ENCODE results near the gene KRT83. TPM values are rescaled to one million over a fixed set of nuclear protein-coding genes. Genes with fewer than 3 reads are reported as not detected.

The KRT83 gene
- total RNA-seq, 1 donor from 2014 or later: not detected

- Mint-ChIP-seq H3K9me3 (ENCODE audit: unreplicated experiment) (no peaks in the 10 kb centered on the region), H3K4me1 (ENCODE audit: unreplicated experiment) (peaks cover 4% of the 10 kb centered on the region), H3K36me3 (ENCODE audit: low read depth, unreplicated experiment) (no peaks in the 10 kb centered on the region), H3K27ac (ENCODE audit: unreplicated experiment) (no peak overlapping the region), H3K27me3 (ENCODE audit: unreplicated experiment) (peaks cover 8% of the 10 kb centered on the region), H3K4me3 (ENCODE audit: unreplicated experiment) (no peak overlapping the region)
- TF ChIP-seq, protein P1, sequence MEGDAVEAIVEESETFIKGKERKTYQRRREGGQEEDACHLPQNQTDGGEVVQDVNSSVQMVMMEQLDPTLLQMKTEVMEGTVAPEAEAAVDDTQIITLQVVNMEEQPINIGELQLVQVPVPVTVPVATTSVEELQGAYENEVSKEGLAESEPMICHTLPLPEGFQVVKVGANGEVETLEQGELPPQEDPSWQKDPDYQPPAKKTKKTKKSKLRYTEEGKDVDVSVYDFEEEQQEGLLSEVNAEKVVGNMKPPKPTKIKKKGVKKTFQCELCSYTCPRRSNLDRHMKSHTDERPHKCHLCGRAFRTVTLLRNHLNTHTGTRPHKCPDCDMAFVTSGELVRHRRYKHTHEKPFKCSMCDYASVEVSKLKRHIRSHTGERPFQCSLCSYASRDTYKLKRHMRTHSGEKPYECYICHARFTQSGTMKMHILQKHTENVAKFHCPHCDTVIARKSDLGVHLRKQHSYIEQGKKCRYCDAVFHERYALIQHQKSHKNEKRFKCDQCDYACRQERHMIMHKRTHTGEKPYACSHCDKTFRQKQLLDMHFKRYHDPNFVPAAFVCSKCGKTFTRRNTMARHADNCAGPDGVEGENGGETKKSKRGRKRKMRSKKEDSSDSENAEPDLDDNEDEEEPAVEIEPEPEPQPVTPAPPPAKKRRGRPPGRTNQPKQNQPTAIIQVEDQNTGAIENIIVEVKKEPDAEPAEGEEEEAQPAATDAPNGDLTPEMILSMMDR (IDR thresholded peaks at IDR 0.05; ENCODE audit: unreplicated experiment): no peak
- DNase-seq (ENCODE audit: low spot score): no peak
These were observed 40.8 kb downstream of the KRT83 start for GRCh38 chr12:52280319-52280795.

DNA sequence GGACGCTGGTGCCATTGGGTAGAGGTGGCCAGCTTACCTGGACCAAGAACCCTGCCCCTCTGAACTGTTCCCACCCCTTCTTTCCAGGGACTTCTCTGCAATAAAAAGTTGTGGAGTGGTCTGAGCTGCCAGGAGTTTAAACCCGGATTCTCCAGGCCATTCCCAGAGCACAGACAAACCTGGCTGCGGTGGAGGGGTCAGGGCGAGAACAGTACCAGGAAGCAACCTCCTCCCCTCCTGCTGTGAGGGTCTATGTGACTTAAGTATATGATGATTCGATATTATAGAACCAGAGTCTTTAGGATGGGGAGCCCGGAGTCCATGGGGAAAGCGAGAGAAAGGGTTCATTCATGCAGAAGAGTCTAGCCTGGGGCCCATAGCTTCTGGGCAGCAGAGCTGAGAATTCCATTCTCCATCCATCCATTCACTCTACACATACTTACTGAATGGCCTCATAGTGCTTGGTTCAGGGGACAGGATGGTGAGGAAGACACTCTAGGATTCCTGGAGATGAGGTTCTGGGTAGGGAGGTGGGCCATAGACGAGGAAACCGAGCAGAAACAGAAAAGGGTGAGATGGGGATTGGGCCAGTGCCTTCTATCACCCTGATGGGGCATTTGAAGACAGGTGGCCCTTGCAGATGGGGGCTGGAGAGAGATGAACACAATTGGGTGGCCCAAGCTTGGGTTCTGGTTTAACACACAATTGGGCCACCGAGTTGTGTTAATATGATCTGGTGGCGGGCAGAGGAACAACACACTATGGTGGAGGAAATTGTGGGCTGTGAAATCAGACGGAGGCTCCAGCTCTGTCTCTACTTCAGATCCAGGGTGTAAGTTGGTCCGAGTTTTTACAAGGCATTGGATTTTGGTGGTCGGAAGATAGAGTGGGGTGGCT, 41.5 kb downstream of the KRT83 start:
- H3K4me1 Mint-ChIP-seq (ENCODE audit: unreplicated experiment): peaks cover 4% of the 10 kb centered on the region
- no peaks in the 10 kb centered on the region for H3K9me3 Mint-ChIP-seq (ENCODE audit: unreplicated experiment)
- no peak overlapping the region for H3K4me3 Mint-ChIP-seq (ENCODE audit: unreplicated experiment)
- no peaks in the 10 kb centered on the region for H3K36me3 Mint-ChIP-seq (ENCODE audit: low read depth, unreplicated experiment)
- peaks cover 7% of the 10 kb centered on the region for H3K27me3 Mint-ChIP-seq (ENCODE audit: unreplicated experiment)
- no peak for DNase-seq (ENCODE audit: low spot score)
- TF ChIP-seq, protein P1 (IDR thresholded peaks at IDR 0.05; ENCODE audit: unreplicated experiment): no peak
- H3K27ac Mint-ChIP-seq (ENCODE audit: unreplicated experiment): no peak overlapping the region

DNA sequence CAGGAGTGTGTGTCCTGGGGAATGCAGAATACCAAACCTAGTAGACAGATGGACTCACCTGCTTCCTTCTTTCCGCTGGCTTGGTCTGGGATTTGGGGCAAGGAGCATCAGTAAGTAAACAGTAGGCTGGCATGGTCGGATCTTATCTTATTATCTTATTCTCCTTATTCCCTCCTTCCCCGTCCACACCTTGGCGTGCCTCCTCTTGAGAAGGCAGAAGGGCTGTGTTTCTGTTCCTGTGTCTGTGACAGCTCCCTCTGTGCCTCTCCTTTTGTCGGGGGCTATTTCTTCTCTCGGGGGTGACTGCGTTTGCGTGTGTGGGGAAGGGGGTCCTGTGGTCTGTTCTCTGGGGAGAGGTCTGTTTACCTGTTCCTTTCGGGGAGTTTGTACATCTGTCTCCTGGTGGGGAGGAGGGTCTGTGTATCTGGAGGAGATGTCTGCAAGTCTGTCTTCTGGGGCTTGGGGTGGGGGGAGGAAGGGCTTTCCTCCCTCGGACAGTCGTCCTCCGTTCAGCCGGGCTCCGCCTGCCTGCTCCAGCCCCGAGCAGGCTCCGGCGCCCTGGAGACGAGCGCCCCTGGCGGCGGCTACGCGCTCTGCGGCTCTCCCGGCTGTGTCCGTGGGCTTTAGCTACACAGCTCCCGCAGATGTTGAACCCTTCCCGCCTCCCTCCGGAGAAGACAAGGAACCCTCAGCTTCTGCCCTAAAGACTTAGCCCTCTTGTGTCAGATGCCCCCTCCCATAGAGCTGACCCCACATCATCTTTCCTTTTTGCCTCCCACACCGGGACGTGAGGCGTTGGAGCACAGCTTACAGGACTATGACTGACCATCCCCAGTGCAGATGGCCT, 42.4 kb downstream of the KRT83 start:
- Mint-ChIP-seq H3K9me3 (ENCODE audit: unreplicated experiment) (no peaks in the 10 kb centered on the region), H3K4me1 (ENCODE audit: unreplicated experiment) (peaks cover 4% of the 10 kb centered on the region), H3K4me3 (ENCODE audit: unreplicated experiment) (no peak overlapping the region), H3K36me3 (ENCODE audit: low read depth, unreplicated experiment) (no peaks in the 10 kb centered on the region), H3K27ac (ENCODE audit: unreplicated experiment) (no peak overlapping the region), H3K27me3 (ENCODE audit: unreplicated experiment) (peaks cover 7% of the 10 kb centered on the region)
- TF ChIP-seq, protein P1 (IDR thresholded peaks at IDR 0.05; ENCODE audit: unreplicated experiment): peak; percentile 84
- DNase-seq (ENCODE audit: low spot score): peak; percentile 93

DNA sequence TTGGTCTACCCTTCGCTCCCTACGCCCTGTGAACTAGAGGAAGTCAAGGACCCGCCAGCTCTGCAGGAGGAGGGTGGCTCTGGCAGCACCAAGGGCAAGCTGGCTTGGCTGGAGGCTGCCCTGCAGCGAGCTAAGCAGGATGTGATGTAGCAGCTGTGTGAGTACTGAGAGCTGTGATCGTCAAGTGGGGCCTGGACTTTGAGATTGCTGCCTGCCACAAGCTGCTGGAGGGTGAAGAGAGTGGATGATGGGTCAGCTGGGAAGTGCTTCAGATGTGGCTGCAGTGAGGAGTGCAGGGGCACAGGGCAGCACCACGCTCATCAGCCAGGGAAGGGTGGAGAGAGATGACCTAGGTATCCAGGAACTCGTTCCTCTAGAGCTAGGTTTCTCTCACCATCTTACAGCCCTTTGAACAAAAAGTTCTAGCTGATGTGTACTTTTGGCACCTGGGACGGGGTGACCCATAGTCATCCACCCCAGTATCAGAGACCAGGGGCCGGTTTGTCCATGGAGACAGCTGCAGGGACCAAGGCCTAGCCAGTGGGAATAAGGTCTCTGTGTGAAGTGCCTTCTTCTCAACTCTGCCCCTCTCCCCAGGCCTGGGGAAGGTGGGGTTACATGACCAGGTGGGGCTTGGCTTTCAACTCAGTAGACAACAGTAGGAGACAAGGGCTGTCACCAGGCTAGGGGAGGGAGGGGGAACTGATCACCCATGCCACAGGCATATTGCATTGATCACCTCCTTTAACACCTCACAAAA, 43.5 kb downstream of the KRT83 start:
- Mint-ChIP-seq H3K4me3 (ENCODE audit: unreplicated experiment) (no peak overlapping the region), H3K36me3 (ENCODE audit: low read depth, unreplicated experiment) (no peaks in the 10 kb centered on the region), H3K9me3 (ENCODE audit: unreplicated experiment) (no peaks in the 10 kb centered on the region), H3K27ac (ENCODE audit: unreplicated experiment) (no peak overlapping the region), H3K27me3 (ENCODE audit: unreplicated experiment) (peaks cover 7% of the 10 kb centered on the region), H3K4me1 (ENCODE audit: unreplicated experiment) (peaks cover 4% of the 10 kb centered on the region)
- DNase-seq (ENCODE audit: low spot score): no peak
- TF ChIP-seq, protein P1 (IDR thresholded peaks at IDR 0.05; ENCODE audit: unreplicated experiment): no peak
